Measurements from ENCODE around the gene CNTNAP2. TPM values are rescaled to one million over a fixed set of nuclear protein-coding genes. Genes with fewer than 3 reads are reported as not detected.

The CNTNAP2 gene
- total RNA-seq, 2 experiments from 2014 or later, result 0.19 to 0.22 TPM

- peaks cover 7% of the 10 kb centered on the region for H3K9me3 Mint-ChIP-seq
- no peak overlapping the region for H3K4me3 Mint-ChIP-seq
- no peaks in the 10 kb centered on the region for H3K4me1 Mint-ChIP-seq
- no peaks in the 10 kb centered on the region for H3K36me3 Mint-ChIP-seq
- DNase-seq, result no peak
- H3K27me3 Mint-ChIP-seq, result no peaks in the 10 kb centered on the region
- H3K27ac Mint-ChIP-seq, result no peak overlapping the region
Measured at GRCh38 chr7:147276783-147277370, 1160.3 kb downstream of the CNTNAP2 start.

GRCh38 chr7:147279514-147279913 lies 1162.9 kb downstream of the CNTNAP2 start:
- Mint-ChIP-seq H3K27ac (no peak overlapping the region), H3K36me3 (no peaks in the 10 kb centered on the region), H3K4me3 (no peak overlapping the region)

GRCh38 chr7:147279964-147280374 lies 1163.4 kb downstream of the CNTNAP2 start:
- DNase-seq, result no peak

More at GRCh38 chr7:147279514-147279913, 1162.9 kb downstream of the CNTNAP2 start:
- DNase-seq, result no peak
- H3K9me3 Mint-ChIP-seq, result peaks cover 2% of the 10 kb centered on the region
- no peaks in the 10 kb centered on the region for H3K4me1 Mint-ChIP-seq
- H3K27me3 Mint-ChIP-seq, result no peaks in the 10 kb centered on the region

GRCh38 chr7:147282204-147282603 lies 1165.6 kb downstream of the CNTNAP2 start:
- no peaks in the 10 kb centered on the region for H3K27me3 Mint-ChIP-seq
- no peak overlapping the region for H3K4me3 Mint-ChIP-seq
- no peaks in the 10 kb centered on the region for H3K4me1 Mint-ChIP-seq
- H3K36me3 Mint-ChIP-seq, result no peaks in the 10 kb centered on the region
- no peaks in the 10 kb centered on the region for H3K9me3 Mint-ChIP-seq
- H3K27ac Mint-ChIP-seq, result no peak overlapping the region
- no peak for DNase-seq

More at GRCh38 chr7:147279964-147280374, 1163.4 kb downstream of the CNTNAP2 start:
- H3K27ac Mint-ChIP-seq, result no peak overlapping the region
- peaks cover 2% of the 10 kb centered on the region for H3K9me3 Mint-ChIP-seq
- no peak overlapping the region for H3K4me3 Mint-ChIP-seq
- H3K36me3 Mint-ChIP-seq, result no peaks in the 10 kb centered on the region
- H3K27me3 Mint-ChIP-seq, result no peaks in the 10 kb centered on the region
- no peaks in the 10 kb centered on the region for H3K4me1 Mint-ChIP-seq

- DNase-seq, result no peak
- Mint-ChIP-seq H3K36me3 (no peaks in the 10 kb centered on the region), H3K27ac (no peak overlapping the region), H3K4me3 (no peak overlapping the region), H3K4me1 (no peaks in the 10 kb centered on the region), H3K27me3 (no peaks in the 10 kb centered on the region), H3K9me3 (peaks cover 3% of the 10 kb centered on the region)
Measured at GRCh38 chr7:147296201-147296600, 1179.6 kb downstream of the CNTNAP2 start.

GRCh38 chr7:147296986-147297385 lies 1180.4 kb downstream of the CNTNAP2 start:
- peaks cover 3% of the 10 kb centered on the region for H3K9me3 Mint-ChIP-seq
- H3K4me3 Mint-ChIP-seq, result no peak overlapping the region
- DNase-seq, result no peak
- no peaks in the 10 kb centered on the region for H3K4me1 Mint-ChIP-seq
- no peak overlapping the region for H3K27ac Mint-ChIP-seq
- no peaks in the 10 kb centered on the region for H3K36me3 Mint-ChIP-seq
- no peaks in the 10 kb centered on the region for H3K27me3 Mint-ChIP-seq

GRCh38 chr7:147298611-147299043 lies 1182.0 kb downstream of the CNTNAP2 start:
- no peak overlapping the region for H3K4me3 Mint-ChIP-seq

GRCh38 chr7:147300293-147300692 lies 1183.7 kb downstream of the CNTNAP2 start:
- no peak overlapping the region for H3K27ac Mint-ChIP-seq
- H3K9me3 Mint-ChIP-seq, result peaks cover 6% of the 10 kb centered on the region
- H3K4me3 Mint-ChIP-seq, result no peak overlapping the region
- no peaks in the 10 kb centered on the region for H3K36me3 Mint-ChIP-seq
- no peaks in the 10 kb centered on the region for H3K4me1 Mint-ChIP-seq
- no peaks in the 10 kb centered on the region for H3K27me3 Mint-ChIP-seq
- DNase-seq, result no peak

More at GRCh38 chr7:147298611-147299043, 1182.0 kb downstream of the CNTNAP2 start:
- Mint-ChIP-seq H3K27me3 (no peaks in the 10 kb centered on the region), H3K27ac (no peak overlapping the region), H3K9me3 (peaks cover 2% of the 10 kb centered on the region), H3K36me3 (no peaks in the 10 kb centered on the region), H3K4me1 (no peaks in the 10 kb centered on the region)
- DNase-seq, result no peak

GRCh38 chr7:147304376-147304775 lies 1187.8 kb downstream of the CNTNAP2 start:
- no peaks in the 10 kb centered on the region for H3K27me3 Mint-ChIP-seq
- H3K4me1 Mint-ChIP-seq, result no peaks in the 10 kb centered on the region
- H3K4me3 Mint-ChIP-seq, result no peak overlapping the region
- H3K9me3 Mint-ChIP-seq, result peaks cover 5% of the 10 kb centered on the region
- no peak for DNase-seq
- H3K36me3 Mint-ChIP-seq, result no peaks in the 10 kb centered on the region
- H3K27ac Mint-ChIP-seq, result no peak overlapping the region

GRCh38 chr7:147305827-147306226 lies 1189.2 kb downstream of the CNTNAP2 start:
- H3K36me3 Mint-ChIP-seq, result no peaks in the 10 kb centered on the region
- H3K4me3 Mint-ChIP-seq, result no peak overlapping the region
- H3K27ac Mint-ChIP-seq, result no peak overlapping the region
- no peaks in the 10 kb centered on the region for H3K4me1 Mint-ChIP-seq
- no peak for DNase-seq
- H3K9me3 Mint-ChIP-seq, result peaks cover 5% of the 10 kb centered on the region
- no peaks in the 10 kb centered on the region for H3K27me3 Mint-ChIP-seq

GRCh38 chr7:147308539-147308938 lies 1191.9 kb downstream of the CNTNAP2 start:
- Mint-ChIP-seq H3K27ac (no peak overlapping the region), H3K36me3 (no peaks in the 10 kb centered on the region), H3K4me3 (no peak overlapping the region), H3K4me1 (no peaks in the 10 kb centered on the region), H3K27me3 (no peaks in the 10 kb centered on the region), H3K9me3 (peaks cover 8% of the 10 kb centered on the region)
- no peak for DNase-seq

GRCh38 chr7:147311336-147311735 lies 1194.7 kb downstream of the CNTNAP2 start:
- Mint-ChIP-seq H3K27me3 (no peaks in the 10 kb centered on the region), H3K4me1 (no peaks in the 10 kb centered on the region), H3K9me3 (peaks cover 7% of the 10 kb centered on the region), H3K36me3 (no peaks in the 10 kb centered on the region), H3K27ac (no peak overlapping the region), H3K4me3 (no peak overlapping the region)
- no peak for DNase-seq

- no peak for DNase-seq
- Mint-ChIP-seq H3K9me3 (no peaks in the 10 kb centered on the region), H3K4me1 (no peaks in the 10 kb centered on the region), H3K4me3 (no peak overlapping the region), H3K27me3 (no peaks in the 10 kb centered on the region), H3K27ac (no peak overlapping the region), H3K36me3 (no peaks in the 10 kb centered on the region)
Measured at GRCh38 chr7:147321504-147321903, 1204.9 kb downstream of the CNTNAP2 start.

GRCh38 chr7:147332988-147333387 lies 1216.4 kb downstream of the CNTNAP2 start:
- no peaks in the 10 kb centered on the region for H3K4me1 Mint-ChIP-seq
- H3K27ac Mint-ChIP-seq, result no peak overlapping the region
- no peaks in the 10 kb centered on the region for H3K27me3 Mint-ChIP-seq
- H3K4me3 Mint-ChIP-seq, result no peak overlapping the region
- H3K9me3 Mint-ChIP-seq, result peaks cover 3% of the 10 kb centered on the region
- DNase-seq, result no peak
- H3K36me3 Mint-ChIP-seq, result no peaks in the 10 kb centered on the region

GRCh38 chr7:147363101-147363500 lies 1246.5 kb downstream of the CNTNAP2 start:
- no peak for DNase-seq
- Mint-ChIP-seq H3K4me1 (no peaks in the 10 kb centered on the region), H3K27me3 (no peaks in the 10 kb centered on the region), H3K36me3 (no peaks in the 10 kb centered on the region), H3K27ac (no peak overlapping the region), H3K4me3 (no peak overlapping the region), H3K9me3 (peaks cover 2% of the 10 kb centered on the region)

- no peak overlapping the region for H3K4me3 Mint-ChIP-seq
- H3K9me3 Mint-ChIP-seq, result peaks cover 9% of the 10 kb centered on the region
- H3K36me3 Mint-ChIP-seq, result no peaks in the 10 kb centered on the region
- no peaks in the 10 kb centered on the region for H3K27me3 Mint-ChIP-seq
- no peak overlapping the region for H3K27ac Mint-ChIP-seq
- no peaks in the 10 kb centered on the region for H3K4me1 Mint-ChIP-seq
- DNase-seq, result no peak
Measured at GRCh38 chr7:147376192-147376591, 1259.6 kb downstream of the CNTNAP2 start.

Data from activated naive CD8-positive, alpha-beta T cell treated with anti-CD3 and anti-CD28 coated beads for 36 hours (primary cell).